HG02938 (cell line): ENCODE data around the gene LGR6.

Experiments
- ATAC-seq: cut with Tn5 transposase; IDR thresholded peaks from one replicate; pipeline ENCODE4 v1.9.1; 2021; ENCODE audit warnings: mild to moderate bottlenecking, moderate library complexity; ENCODE audit not compliant: unreplicated experiment

Gene LGR6

GRCh38 chr1:202199040-202199889, 5.7 kb downstream of the LGR6 start:
- no peak for ATAC-seq

- ATAC-seq, result no peak
Measured at GRCh38 chr1:202200112-202200548, 6.5 kb downstream of the LGR6 start.

GRCh38 chr1:202200669-202201068, 7.1 kb downstream of the LGR6 start:
- no peak for ATAC-seq

GRCh38 chr1:202201266-202201665, 7.7 kb downstream of the LGR6 start:
- ATAC-seq, result no peak

- ATAC-seq, result no peak
Measured at GRCh38 chr1:202201971-202202370, 8.4 kb downstream of the LGR6 start.

- ATAC-seq, result no peak
Measured at GRCh38 chr1:202202500-202203168, 9.0 kb downstream of the LGR6 start.

- no peak for ATAC-seq
Measured at GRCh38 chr1:202203238-202204039, 9.8 kb downstream of the LGR6 start.

- ATAC-seq, result no peak
Measured at GRCh38 chr1:202204065-202204464, 10.5 kb downstream of the LGR6 start.

GRCh38 chr1:202205523-202206190, 12.1 kb downstream of the LGR6 start:
- ATAC-seq, result no peak

- no peak for ATAC-seq
Measured at GRCh38 chr1:202207292-202207691, 13.7 kb downstream of the LGR6 start.

- no peak for ATAC-seq
Measured at GRCh38 chr1:202208351-202208857, 14.8 kb downstream of the LGR6 start.

GRCh38 chr1:202210385-202210784, 16.8 kb downstream of the LGR6 start:
- ATAC-seq, result no peak

GRCh38 chr1:202210969-202211368, 17.4 kb downstream of the LGR6 start:
- ATAC-seq, result no peak

- ATAC-seq, result no peak
Measured at GRCh38 chr1:202212787-202213186, 19.2 kb downstream of the LGR6 start.

- no peak for ATAC-seq
Measured at GRCh38 chr1:202213361-202214088, 19.9 kb downstream of the LGR6 start.

- ATAC-seq, result no peak
Measured at GRCh38 chr1:202214089-202214843, 20.7 kb downstream of the LGR6 start.

GRCh38 chr1:202215472-202216130, 22.0 kb downstream of the LGR6 start:
- ATAC-seq, result no peak

- ATAC-seq, result no peak
Measured at GRCh38 chr1:202216691-202217090, 23.1 kb downstream of the LGR6 start.

GRCh38 chr1:202217516-202217915, 23.9 kb downstream of the LGR6 start:
- no peak for ATAC-seq
